Urinary bladder (tissue), 4 donors: Measurements from ENCODE around the gene CCP110. TPM values are rescaled to one million over a fixed set of nuclear protein-coding genes. Genes with fewer than 3 reads are reported as not detected.

Experiments
- DNase-seq: peaks from one replicate; pipeline ENCODE4 v3.0.0-alpha.2; 2015; ENCODE audit errors: extremely low spot score
- H3K27ac ChIP-seq: one replicate; pipeline ENCODE4 v1.5.1; 2013; ENCODE audit warnings: low read depth, mild to moderate bottlenecking, moderate library complexity
- H3K36me3 ChIP-seq: one replicate; pipeline ENCODE4 v1.6.1; 2013; ENCODE audit warnings: mild to moderate bottlenecking, moderate library complexity; ENCODE audit not compliant: insufficient read depth
- H3K4me1 ChIP-seq: one replicate; pipeline ENCODE4 v1.6.1; 2013; ENCODE audit warnings: mild to moderate bottlenecking, moderate library complexity; ENCODE audit not compliant: insufficient read depth
- H3K4me3 ChIP-seq: one replicate; pipeline ENCODE4 v1.5.1; 2013; ENCODE audit warnings: low read depth, low read length
- WGBS: extraction: QIAGEN DNeasy Blood & Tissue Kit; methylation state at CpG from one replicate; pipeline ENCODE4 v1.1.7; 2013; 5-methylcytosine and 5-hydroxymethylcytosine counted together
- polyA plus RNA-seq: library from polyadenylated mRNA; stranded (reverse); fragments of 200-250 nt; gene quantifications from one replicate; pipeline ENCODE4 v1.2.3, GENCODE V29; 2013
- total RNA-seq: library from RNA; depleted of rRNA; stranded (reverse); fragments of >200 nt; gene quantifications from one replicate; pipeline ENCODE4 v1.2.3, GENCODE V29; 2014
- donor health status: healthy with polysubstance abuse.
- donor health status: healthy.

CCP110 gene
- total and polyA plus RNA-seq, 2 donors = 9.6 to 61.5 TPM

GRCh38 chr16:19548144-19548543, 24.4 kb downstream of the CCP110 start:
- DNase-seq = no peak
- Histone ChIP-seq H3K27ac (no peak overlapping the region), H3K36me3 (peaks cover 2% of the 10 kb centered on the region), H3K4me1 (no peaks in the 10 kb centered on the region), H3K4me3 (no peak overlapping the region)
- WGBS = 96% methylated on average over 3 of the region's 3 CpGs

- Histone ChIP-seq H3K4me3 (no peak overlapping the region), H3K36me3 (no peaks in the 10 kb centered on the region), H3K27ac (no peak overlapping the region), H3K4me1 (no peaks in the 10 kb centered on the region)
- DNase-seq = no peak
Measured at GRCh38 chr16:19549673-19550072, 25.9 kb downstream of the CCP110 start.

DNA sequence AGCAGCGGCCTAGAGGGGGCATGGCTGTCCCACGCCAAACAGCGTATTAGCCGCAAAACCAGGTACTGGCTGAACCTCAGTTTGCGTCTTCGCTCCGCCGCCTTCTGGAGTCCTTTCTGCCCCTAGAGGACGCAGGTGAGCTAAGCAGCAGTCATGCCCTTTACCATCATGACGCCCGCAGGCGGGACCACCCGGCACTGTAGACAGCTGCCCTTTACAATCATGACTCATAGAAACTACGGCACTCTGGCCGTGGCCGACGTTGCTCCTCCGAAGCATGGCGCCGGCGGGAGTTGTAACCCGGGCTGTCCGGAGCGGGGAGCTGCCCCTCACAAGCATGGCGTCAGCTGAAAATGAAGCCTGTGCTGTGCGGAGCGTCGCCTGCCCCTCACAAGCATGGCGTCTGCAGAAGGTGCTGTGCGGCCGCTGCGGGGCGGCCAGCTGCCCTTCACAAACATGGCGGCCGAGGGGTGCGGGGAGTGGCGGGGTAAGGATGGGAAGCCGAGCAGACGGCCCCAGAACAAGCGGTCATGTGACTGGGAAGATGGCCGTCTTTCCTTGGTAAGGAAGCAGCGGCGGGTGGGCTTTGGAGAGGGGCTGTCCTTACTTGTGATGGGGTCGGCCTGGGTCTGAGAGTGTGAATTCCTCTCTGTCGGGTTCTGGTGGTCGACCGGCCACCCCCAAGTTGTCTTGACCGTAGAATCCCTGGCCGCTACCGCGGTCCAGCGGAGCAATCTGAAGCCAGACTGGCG, 31.6 kb downstream of the CCP110 start, which contains the start of gene VPS35L:
VPS35L (plus strand) TSS at position 518 of the 752 bp plus-strand sequence; CDS start at position 545, 27 bp downstream.
- WGBS = under 1% methylated on average over 53 of the region's 53 CpGs
- peak within 1 kb of the TSS; percentile 57 for H3K4me3 ChIP-seq
- H3K36me3 ChIP-seq = no peaks in the 10 kb centered on the region
- DNase-seq = peak; percentile 93
- no peaks in the 10 kb centered on the region for H3K4me1 ChIP-seq
- peak within 1 kb of the TSS; percentile 80 for H3K27ac ChIP-seq

- H3K36me3 ChIP-seq = no peaks in the 10 kb centered on the region
- DNase-seq = no peak
- H3K4me3 ChIP-seq = peak overlapping the region; percentile 52
- H3K27ac ChIP-seq = peak overlapping the region; percentile 68
- no peaks in the 10 kb centered on the region for H3K4me1 ChIP-seq
- 32% methylated on average over 19 of the region's 19 CpGs for WGBS
Measured at GRCh38 chr16:19555938-19556771, 32.4 kb downstream of the CCP110 start.

DNA sequence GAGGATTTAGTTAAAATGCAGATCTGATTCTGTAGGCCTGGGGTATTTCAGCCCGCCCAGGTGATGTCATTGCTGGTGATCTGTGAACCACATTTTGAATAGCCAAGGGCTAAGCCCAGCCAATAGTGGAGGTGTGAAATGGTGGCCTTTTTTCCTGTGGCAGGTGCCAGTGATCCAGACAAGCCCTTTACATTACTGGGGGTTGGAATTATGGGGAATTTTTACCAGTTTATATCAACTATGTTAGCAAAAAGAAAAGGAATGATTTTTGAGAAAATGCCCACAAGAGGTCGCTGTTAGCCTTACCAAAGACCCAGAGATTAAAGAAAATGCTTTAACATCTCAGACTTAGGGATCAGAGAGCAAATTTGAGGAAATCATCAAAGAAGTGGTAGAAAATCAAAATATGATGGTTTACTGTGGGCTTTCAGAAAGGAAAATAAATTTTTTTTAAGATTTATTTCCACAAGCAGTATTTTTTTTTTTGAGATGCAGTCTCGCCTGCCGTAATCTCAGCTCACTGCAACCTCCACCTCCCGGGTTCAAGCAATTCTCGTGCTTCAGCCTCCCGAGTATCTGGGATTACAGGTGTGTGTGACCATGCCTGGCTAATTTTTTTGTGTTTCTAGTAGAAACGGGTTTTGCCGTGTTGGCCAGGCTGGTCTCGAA, 35.6 kb downstream of the CCP110 start:
- H3K36me3 ChIP-seq = no peaks in the 10 kb centered on the region
- DNase-seq = no peak
- H3K27ac ChIP-seq = no peak overlapping the region
- H3K4me3 ChIP-seq = no peak overlapping the region
- no peaks in the 10 kb centered on the region for H3K4me1 ChIP-seq
- WGBS = 79% methylated on average over 10 of the region's 10 CpGs

DNA sequence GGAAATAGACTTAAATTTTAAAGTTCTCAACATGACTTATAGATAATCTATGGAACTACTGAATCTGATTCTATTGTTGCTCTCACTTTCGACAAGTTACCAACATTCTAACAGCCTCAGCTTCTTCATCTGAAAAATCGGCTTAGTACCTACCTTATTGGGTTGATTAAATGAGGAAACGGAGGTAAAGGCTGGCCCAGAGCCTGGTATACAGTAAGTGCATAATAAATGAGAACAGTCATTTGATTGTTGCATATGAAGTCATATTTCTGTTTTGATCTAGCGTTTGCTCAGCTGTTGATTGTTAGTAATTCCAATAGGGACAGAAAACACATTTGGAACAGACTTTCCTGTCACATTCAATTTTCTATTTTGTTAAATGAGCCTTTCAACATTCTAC, 36.3 kb downstream of the CCP110 start:
- Histone ChIP-seq H3K4me3 (no peak overlapping the region), H3K27ac (no peak overlapping the region), H3K36me3 (no peaks in the 10 kb centered on the region), H3K4me1 (no peaks in the 10 kb centered on the region)
- no peak for DNase-seq
- 94% methylated on average over 4 of the region's 4 CpGs for WGBS

GRCh38 chr16:19563377-19563776, 39.6 kb downstream of the CCP110 start:
- H3K27ac ChIP-seq = no peak overlapping the region
- H3K4me3 ChIP-seq = no peak overlapping the region
- H3K4me1 ChIP-seq = no peaks in the 10 kb centered on the region
- 99% methylated on average over 4 of the region's 4 CpGs for WGBS
- DNase-seq = no peak
- peaks cover 3% of the 10 kb centered on the region for H3K36me3 ChIP-seq

GRCh38 chr16:19566362-19566761, 42.6 kb downstream of the CCP110 start:
- Histone ChIP-seq H3K27ac (no peak overlapping the region), H3K36me3 (peaks cover 6% of the 10 kb centered on the region), H3K4me1 (no peaks in the 10 kb centered on the region), H3K4me3 (no peak overlapping the region)
- no peak for DNase-seq
- WGBS = 98% methylated on average over 3 of the region's 3 CpGs

DNA sequence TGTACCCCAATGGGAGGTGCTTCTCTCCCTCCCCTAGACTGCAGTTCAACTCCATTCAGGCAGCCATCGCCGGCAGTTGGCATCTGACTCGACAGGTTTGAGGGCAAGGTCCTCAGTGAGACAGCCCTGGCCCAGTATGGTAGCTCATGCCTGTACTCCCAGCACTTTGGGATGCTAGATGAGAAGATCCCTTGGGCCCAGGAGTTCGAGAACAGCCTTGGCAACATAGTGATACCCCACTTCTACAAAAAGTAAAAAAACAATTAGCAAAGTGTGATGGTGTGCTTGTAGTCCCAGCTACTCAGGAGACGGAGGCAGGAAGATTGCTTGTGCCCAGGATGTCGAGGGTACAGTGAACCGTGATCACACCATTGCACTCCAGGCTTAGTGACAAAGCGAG, 43.8 kb downstream of the CCP110 start:
- Histone ChIP-seq H3K4me3 (no peak overlapping the region), H3K36me3 (peaks cover 6% of the 10 kb centered on the region), H3K4me1 (no peaks in the 10 kb centered on the region), H3K27ac (no peak overlapping the region)
- DNase-seq = no peak
- 95% methylated on average over 8 of the region's 8 CpGs for WGBS

DNA sequence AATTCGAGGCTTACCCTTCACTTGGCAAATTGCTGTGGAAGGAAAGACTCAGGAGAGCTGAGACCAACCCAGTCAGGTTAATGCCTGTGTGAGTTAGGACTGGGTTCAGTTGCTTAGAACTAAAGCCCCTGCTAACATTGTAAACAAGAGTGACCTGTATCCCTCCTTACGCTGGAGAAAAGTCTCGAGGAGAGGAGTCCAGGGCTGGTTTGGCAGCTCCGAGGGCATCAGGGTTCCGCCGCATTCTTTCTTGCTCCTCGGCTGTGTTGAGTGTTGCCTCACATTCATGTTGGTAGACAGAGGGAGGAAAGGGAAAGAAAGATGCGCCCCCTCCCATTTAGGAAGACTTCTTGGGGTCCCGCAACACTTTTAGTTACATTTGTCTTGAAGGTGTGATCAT, 50.3 kb downstream of the CCP110 start:
- Histone ChIP-seq H3K36me3 (peaks cover 8% of the 10 kb centered on the region), H3K27ac (no peak overlapping the region), H3K4me3 (no peak overlapping the region), H3K4me1 (no peaks in the 10 kb centered on the region)
- WGBS = 94% methylated on average over 9 of the region's 9 CpGs
- DNase-seq = no peak

DNA sequence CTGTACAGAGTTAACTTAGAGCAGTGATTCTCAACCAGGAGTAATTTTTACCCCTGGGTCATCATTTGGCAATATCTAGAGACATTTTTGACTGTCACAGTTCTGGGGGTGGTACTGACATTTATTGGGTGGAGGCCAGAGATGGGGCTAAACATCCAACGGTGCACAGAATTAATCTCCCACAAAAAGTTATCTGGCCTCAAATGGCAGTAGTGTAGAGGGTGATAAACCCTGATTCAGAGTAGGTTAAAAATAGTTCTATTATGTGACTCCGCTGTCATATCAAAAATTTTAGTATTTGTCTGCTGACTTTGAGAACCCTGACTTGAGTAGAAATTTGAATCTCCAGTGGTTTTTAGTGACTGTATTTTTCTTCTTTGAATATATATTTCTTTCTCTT, 50.9 kb downstream of the CCP110 start:
- H3K27ac ChIP-seq = no peak overlapping the region
- no peak for DNase-seq
- 63% methylated on average over 2 of the region's 2 CpGs for whole genome bisulfite sequencing
- H3K4me3 ChIP-seq = no peak overlapping the region
- peaks cover 8% of the 10 kb centered on the region for H3K36me3 ChIP-seq
- no peaks in the 10 kb centered on the region for H3K4me1 ChIP-seq

- no peak overlapping the region for H3K4me3 ChIP-seq
- H3K4me1 ChIP-seq = no peaks in the 10 kb centered on the region
- DNase-seq = no peak
- H3K27ac ChIP-seq = no peak overlapping the region
- 73% methylated on average over 10 of the region's 10 CpGs for WGBS
- H3K36me3 ChIP-seq = peaks cover 10% of the 10 kb centered on the region
Measured at GRCh38 chr16:19578378-19578971, 54.7 kb downstream of the CCP110 start.

DNA sequence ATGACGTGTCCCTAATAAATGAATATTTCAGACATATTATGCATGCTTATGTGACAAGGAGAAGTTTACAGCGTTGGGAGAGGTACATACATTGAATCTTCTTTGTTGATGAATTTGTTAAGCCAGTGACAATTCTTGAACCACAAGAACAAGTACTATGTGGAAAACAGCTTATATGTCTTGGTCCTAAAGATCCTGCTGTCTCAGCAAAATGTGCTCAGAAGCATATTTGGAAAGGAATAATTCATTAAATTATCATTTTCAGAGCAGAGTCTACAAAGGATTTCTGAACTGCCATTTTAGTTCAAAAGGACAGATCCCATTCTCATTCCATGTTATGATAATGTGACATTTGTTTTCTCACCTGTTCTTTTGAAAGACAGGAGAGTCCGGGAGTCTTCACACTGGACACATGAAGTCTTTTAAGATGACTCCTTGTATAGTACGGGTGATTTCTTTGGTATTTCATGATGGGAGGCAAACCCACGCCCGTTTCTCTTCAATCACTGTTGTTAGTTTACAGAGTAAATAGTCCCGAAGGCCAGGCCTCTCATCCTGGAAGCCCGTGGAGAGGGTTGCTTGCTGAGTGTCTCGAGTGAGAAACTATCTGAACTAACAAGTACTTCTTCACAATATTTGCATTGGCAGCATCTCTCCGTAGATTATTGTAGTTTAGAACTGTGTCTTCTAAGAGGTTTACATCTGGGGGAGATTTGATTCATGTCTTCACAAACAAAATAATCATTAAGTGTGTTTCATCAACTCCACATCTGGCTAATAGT, 58.5 kb downstream of the CCP110 start:
- DNase-seq = no peak
- H3K4me3 ChIP-seq = no peak overlapping the region
- no peaks in the 10 kb centered on the region for H3K4me1 ChIP-seq
- WGBS = 84% methylated on average over 10 of the region's 10 CpGs
- H3K27ac ChIP-seq = no peak overlapping the region
- peaks cover 6% of the 10 kb centered on the region for H3K36me3 ChIP-seq
